ENCODE results near the gene C21orf58.
A peak's percentile ranks its signal among the peaks of the same experiment; 100 is the strongest.
"Not testable (repeated sequence)": the region's sequence is repeated elsewhere in the genome, so short reads cannot be mapped to it uniquely, and the experiment has no call there.

The C21orf58 gene

DNA sequence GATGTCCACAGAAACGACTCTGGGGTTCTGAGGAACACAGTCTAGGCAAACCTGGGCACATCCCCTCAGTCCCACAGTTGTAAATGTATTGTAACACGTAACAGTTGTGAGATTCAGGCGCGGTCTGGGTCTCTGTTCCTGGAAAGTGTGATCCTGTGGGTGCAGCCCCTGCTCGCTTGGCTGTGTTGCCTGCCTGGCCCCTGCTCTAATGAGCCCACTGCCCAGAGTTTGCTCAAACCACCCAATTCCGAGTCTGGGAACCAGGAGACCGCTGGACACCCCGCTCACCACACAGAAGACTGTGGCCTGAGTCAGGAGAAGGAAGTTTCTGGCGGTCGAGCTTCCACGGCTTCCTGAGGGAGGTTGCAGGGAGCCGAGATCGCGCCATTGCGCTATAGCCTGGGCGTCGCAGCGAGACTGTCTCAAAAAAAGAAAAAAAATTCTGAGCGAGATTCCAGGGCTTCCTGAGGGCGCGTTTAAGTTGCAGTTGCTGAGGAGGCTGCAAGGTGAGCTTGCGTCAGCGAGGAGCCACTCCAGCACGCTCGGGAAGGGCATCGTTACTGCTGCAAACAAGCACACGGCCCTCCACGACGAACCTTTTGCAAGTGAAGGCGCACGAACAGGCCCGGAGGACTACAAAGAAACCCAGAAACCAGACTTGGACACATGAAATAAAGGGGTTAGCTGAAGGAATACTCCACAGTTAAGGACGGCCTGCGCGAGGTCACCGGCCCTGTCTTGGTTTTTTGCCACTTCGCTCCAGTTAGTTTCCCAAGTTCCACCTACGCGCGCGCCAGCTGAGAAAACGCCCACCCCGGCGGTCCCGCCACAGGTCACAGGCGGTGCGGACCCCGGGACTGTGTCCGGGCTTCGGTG lies 1.1 kb downstream of the C21orf58 start:
- peak; percentile 14 for DNase-seq

DNA sequence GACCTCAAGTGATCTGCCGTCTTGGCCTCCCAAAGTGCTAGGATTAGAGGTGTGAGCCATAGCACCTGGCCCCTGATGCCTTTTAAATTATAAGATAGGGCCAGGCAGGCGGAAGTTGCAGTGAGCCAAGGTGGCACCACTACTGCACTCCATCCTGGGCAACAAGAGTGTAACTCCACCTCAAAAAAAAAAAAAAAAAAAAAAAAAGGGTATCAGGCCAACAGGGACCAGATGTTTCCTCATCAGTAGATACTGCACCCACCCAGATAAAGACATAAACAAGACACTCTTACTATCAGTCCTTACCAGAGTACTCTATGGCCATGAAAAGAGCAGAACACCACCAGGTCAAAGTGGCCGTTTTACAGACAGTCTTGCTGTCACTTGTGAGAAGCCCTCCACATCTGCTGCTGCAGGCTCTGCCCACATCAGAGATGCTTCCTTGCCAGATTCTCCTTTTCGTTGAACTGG lies 3.3 kb downstream of the C21orf58 start:
- no peak for DNase-seq

DNA sequence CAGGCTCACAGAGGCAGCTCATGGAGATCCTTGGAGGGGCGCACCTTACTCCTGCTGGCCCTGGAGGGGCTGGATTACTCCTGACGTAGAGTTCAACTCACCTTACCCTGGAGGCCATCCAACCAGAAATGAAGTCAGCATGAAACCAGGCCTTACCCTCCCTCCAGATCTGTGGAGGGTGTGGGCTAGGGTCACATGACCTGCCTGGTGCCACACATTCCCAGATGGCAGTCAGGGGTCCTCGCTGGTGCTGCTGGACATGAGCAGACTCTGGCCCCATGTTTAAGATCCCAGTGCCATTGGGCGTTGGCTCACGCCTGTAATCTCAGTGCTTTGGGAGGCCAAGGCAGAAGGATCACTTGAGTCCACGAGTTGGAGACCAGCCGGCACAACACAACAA lies 4.5 kb downstream of the C21orf58 start:
- no peak for DNase-seq

DNA sequence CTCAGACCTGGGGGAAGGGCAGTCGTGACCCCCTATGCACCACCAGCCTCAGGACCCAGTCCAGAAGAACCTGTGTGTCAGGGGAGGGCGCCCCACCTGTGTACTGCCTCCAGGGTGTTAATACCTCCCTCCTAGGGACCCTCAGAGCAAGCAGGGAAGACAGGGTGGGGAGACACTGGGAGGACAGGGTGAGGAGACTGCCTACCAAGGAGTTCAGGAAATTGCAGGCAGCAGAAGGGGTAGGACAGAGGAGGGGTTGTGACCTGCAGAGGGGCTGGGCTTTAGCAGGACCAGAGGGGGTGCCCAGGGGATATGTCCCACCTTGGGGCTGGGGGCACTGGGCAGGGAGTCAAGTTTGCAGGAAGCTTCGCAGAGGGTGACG lies 5.2 kb downstream of the C21orf58 start:
- DNase-seq, result no peak

DNA sequence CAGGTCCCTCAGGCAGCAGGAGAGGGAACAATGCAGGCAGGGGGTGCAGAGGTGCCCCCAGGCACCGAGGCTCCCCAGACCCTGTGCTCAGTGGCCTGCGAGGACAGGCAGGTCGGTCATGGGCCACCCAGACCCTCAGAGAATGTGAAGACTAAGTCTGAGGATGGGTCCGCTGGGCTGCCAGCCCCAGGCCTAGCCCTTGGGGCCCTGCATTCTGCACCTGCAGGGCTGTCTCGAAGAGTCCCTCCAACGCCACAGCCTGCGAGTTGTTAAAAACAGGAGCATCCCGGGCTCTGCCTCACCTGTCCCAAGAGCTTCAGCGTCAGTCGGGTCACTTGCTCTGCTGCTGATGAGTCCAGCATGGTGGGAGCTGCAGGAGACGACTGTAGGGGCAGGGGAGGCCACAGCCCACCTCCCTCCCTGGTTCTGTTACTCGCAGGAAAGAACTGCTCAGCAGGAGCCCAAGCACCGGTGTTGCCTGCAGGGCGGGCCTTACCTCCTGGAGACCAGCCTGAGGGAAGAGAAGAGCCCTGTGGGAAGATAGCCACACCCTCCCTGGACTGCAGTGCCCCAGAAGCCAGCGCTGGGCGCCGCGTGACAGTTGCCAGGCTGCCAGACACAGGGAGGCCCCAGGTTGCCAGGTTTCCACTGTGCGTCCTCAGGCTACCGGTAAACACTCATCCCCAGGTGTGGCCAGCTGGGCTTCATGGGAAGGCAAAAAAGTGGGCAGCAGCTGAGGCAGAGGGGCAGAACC lies 5.8 kb downstream of the C21orf58 start:
- no peak for DNase-seq

DNA sequence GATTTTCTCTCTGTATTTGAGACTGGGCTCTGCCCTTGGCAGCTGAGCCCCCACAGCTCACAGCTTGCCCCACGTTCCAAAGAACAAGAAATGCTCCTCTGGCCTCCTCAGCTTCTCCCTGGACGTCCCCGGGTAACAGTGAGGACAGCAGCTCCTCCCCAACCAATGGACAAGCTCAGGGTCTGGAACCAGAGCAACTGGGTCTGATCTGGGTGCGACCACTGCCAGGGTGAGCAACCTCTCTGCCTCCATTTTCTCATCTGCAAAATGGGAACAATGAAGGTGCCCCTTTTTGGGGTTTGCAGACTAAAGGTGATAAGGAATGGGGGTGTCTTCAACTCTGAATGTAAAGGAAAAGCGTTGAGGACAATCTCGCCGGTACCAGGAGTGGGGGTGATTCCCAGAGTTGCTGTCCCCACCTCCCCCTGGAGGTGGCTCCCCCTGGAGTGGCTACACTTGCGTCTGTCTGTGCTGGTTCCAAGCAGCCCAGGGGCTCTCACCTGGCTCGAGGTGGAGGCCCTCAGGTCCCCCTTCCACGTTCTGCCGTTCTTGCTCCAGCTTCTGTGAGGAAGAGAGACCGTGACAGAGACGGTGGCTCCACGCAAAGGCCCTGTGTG lies 6.9 kb downstream of the C21orf58 start:
- DNase-seq, result no peak

DNA sequence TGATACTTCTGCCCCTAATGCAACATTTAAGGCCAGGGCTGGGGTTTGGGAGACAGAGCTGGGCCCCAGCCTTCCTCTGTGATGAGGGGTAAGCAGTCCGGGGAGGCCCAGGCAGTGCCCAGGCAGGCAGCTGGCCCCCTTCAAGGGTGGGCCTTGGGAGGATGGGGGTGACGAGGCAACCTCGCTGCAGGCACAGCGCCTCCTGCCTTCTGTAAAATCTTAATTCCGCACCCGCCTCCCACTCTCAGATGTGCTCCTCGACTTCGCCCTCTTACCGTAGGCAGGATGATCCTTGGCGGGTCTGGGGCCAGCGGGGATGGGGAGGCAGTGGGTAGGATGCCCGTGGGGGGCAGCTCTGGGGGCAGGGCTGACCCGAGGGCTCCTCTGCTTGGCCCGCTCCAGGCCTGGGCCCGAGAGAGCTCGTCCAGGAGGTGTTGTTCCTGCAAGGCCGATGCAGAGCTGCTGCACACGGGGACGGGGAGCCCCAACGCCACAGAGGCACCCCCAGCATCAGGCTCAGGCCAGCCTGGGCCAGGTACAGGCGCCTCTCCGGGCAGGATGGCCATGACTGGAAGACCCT lies 9.1 kb downstream of the C21orf58 start:
- no peak for DNase-seq

DNA sequence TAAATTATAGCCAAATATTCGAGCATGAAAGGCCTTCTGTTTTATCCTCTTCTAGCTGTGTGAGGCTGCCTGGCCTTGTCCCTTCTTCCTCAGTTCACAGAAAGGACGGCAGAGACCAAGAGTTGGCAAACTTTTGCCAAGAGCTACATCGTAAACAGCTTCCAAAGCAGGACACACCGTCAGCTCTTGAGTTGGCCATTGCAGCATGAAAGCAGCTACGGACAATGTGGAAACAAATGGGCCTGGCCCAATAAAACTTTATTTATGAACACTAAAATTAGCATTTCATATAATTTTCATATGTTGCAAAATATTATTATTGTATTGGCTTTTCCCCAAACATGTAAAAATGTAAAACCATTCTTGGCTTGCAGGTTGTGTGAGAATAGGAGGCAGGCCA lies 10.7 kb downstream of the C21orf58 start:
- no peak for DNase-seq

DNA sequence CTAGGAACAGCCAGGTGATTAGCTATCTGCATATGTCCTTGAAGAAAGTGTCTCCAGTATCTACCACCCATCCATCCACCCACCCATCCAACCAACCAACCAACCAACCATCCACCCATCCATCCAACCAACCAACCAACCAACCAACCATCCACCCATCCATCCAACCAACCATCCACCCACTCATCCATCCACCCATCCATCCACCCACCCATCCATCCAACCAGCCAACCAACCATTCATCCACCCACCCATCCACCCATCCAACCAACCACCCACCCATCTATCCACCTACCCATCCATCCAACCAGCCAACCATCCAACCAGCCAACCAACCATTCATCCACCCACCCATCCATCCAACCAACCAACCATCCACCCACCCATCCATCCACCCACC lies 12.1 kb downstream of the C21orf58 start:
- DNase-seq, result no peak

DNA sequence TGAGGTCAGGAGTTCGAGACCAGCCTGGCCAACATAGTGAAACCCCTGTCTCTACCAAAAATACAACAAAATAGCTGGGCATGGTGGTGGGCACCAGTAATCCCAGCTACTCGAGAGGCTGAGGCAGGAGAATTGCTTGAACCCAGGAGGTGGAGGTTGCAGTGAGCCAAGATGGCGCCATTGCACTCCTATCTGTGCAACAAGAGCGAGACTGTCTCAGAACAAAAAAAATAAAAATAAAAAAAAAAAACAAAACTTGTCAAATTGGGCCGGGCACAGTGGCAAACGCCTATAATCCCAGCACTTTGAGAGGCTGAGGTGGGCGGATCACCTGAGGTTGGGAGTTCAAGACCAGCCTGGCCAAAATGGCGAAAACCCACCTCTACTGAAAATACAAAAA lies 13.4 kb downstream of the C21orf58 start:
- DNase-seq, result not testable (repeated sequence)

DNA sequence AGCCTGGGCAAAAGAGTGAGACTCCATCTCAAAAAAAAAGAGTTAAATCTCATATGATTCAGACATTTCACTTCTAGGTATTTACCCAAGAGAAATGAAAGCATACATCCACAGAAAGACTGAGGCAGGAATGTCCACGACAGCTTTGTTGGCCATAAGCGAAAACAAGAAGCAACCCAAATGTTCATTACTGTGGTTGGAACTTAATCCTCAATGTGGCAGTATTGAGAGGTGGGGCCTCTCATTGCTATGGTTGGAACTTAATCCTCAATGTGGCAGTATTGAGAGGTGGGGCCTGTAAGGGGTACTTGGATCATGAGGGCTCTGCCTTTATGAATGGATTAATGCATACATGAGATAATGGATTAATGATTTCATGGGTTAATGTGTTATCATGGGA lies 15.2 kb downstream of the C21orf58 start:
- no peak for DNase-seq

DNA sequence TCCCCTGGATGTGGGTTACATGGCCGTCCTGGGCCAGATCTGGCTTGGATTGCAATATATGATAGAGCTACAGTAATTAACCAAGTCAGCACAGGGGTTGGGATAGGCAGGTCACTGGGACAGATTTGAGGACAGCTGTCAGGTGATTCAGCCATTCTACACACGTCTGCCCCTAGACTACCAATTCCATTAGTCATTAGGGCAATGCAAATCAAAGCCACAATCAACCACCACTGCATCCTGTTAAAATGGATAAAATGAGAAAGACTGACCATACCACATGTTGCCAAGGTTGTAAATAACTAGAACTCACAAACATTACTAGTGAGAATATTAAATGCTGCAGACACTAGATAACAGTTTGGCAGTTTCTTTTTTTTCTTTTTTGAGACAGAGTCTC lies 16.0 kb downstream of the C21orf58 start:
- DNase-seq, result no peak

DNA sequence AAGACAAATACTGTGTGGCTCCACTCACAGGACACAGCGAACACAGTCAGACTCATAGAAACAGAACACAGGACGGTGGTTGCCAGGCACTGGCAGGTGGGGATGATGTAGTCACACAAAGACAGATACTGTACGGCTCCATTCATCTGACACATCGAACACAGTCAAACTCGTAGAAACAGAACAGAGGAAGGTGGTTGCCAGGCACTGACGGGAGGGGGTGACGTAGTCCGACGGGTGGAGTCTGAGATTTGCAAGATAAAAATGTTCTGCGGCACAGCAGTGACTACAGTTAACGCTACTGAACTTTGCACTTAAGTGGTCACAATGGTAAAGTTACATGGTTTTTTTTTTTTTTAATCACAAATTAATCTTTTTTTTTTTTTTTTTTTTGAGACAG lies 18.7 kb downstream of the C21orf58 start:
- DNase-seq, result no peak

DNA sequence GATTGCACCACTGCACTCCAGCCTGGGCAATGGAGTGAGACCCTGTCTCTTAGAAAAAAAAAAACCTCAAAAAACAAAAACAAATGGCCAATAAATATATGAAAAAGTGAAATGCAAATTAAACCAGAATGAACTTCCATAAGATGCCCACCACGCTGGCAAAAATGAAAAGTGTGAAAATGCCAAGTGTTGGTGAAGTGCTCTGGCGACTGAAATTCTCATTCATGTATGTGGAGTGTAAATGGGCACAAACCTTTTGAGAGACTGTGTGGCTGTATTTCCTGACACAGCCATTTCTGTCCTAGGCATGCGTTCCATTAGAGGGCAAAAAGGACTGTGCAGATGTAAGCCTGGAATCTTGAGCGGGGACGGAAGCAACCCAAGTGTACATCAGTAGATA lies 19.2 kb downstream of the C21orf58 start:
- DNase-seq, result no peak

DNA sequence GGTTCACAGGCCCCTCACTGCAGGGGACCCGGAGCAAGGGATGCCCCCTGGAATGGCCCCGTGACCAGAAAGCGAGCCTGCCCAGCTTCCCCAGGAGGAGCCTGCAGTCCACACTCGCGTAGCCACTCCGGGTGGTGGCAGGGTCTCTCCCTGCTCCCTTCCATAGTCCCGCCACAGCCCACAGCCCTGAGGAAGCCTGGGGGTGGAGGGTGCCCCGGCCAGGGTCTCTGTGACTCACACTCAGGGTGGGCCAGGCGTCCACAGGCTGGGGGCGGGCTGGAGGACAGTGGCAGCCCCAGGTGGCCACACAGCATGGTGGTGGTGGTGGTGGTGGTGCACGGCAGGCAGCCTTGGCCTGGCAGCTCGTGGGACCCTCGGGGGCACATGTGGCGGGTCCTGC lies 21.9 kb downstream of the C21orf58 start:
- DNase-seq, result no peak

DNA sequence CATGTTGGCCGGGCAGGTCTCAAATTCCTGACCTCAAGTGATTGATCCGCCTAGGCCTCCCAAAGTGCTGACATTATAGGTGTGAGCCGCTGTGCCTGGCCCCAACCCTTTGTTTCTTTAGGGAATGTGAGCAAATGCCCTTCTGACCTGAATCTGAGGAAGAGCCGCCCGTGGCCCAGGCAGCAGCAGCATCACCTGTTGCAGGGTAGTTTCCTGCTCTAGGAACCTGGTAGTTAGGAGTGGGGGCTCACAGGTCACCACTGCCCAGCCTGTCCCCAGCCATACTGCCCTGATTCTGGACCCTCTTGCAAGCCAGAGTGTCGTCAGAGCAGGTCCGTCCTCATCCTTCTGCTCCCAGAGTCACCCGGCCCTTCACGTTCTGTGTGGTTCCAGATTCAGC lies 24.5 kb downstream of the C21orf58 start:
- DNase-seq, result no peak

DNA sequence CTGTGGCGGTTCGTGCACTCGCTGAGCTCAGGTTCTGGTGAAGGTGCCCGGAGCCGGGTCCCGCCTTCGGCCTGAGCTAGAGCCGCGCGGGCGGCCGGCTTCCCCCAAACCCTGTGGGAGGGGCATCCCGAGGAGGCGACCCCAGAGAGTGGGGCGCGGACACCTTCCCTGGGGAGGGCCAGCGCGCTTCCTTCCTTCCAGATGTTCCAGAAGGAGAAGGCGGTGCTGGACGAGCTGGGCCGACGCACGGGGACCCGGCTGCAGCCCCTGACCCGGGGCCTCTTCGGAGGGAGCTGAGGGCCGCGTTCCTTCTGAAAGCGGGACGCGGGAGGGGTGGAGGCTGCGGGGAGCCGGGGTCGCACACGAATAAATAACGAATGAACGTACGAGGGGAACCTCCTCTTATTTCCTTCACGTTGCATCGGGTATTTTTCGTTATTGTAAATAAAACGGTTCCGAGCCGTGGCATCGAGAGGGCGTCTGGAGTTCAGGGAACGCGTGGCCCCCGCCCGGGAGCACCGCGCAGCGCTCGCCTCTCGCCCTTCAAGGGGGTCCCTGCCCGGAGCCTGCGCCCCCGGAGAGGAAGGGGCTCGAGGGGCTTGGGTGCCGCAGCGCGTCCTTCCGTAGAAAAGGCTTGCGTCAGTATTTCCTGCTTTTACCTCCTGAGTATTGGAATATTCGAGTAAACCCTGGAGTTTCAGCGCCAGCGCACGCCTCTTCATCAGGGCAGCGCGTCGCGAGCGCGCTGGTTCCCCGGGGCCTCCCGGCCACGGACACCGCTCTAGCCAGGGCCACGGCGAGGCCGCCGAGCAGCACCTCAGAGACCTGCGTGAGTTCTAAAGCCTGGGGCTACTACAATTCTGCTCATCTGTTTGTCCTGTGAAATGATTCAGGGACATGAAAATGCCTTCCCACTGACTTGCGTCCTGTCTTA lies 26.1 kb downstream of the C21orf58 start:
- peak; percentile 45 for DNase-seq

DNA sequence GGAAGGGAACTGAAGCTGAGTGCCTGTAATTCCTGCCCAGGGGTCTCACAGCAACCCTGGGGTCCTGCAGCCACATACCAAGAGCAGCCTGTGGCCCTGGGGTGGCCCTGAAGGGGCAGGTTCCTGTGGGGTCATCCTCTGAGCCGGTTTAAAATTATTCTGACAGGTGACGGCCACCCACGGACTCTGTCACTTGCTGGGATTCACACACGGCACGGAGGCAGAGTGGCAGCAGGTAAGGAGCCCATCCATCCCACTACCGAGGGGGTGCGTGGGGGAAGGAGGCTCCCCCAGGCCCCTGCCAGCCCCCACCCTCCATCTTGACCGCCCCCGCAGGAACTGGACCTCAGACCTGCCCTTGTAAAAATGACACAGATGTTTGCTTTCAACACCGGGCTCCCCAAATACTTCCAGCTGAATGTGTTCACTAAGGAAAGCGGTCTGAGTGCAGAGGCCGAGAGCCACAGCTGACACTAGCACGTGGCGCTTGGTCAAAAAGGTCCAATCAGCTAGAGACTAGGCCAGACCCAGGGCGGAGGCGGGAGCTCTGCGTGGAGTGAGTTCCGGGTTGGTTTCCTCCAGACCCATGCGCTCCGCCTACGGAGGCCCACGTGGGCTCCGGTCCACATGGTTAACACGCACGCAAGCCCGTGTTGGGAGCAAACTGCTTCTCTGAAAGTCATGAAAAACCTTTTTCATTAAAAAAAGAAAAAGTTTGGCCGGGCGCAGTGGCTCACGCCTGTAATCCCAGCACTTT lies 27.5 kb downstream of the C21orf58 start:
- peak; percentile 89 for DNase-seq

DNA sequence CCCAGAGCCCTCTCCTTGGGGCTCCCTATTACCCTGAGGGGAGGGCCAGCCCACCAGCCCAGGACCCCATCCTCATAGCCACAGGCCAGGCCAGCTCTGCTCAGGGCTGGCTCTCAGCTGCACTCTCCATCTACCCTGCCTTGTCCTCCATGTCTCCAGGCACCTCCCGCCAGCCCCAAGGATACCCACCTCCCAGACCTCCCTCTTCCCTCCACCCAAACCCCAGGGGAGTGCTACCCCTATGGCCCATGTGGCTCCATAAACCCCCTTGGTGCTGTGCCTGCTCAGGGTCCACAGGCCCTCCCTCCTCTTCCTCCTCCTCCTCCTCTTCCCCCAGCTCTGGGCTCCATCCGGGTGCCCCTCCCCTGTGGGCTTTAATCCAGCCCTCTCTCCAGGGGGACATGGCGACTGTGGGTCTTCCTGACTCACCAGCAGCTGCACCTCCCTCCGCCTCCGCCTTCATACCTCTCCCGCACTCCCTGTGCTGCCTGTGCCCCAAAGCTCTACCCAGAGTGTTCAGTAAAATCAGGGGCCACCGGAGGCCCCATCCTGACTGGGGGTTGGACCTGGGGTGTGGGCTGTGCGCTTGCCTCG lies 28.4 kb downstream of the C21orf58 start:
- peak; percentile 36 for DNase-seq

DNA sequence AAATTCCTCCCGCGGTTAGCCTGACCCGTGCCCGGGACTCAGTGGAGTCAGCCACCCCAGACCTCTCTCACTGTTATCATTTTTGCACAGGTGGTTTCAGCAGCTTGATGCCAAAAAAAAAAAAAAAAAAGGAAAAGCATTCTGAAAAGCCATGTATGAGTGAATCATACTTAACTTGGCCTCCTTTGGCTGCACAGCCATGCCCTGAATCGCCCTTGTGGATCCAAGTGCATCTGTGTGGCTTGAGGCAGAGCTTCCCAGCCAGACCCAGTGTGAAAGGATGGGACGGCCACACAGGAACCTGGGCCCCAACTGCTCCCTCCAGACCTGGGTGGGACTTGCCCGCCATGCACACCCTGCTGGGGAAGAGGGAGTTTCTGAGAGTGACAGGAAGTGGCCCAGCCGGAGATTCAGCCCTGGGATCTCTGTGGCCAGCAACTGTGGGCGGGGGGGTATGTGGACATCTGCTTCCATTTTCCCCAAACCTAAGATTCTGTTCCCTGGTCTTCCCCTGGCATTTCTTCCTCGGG lies 29.0 kb downstream of the C21orf58 start:
- DNase-seq, result no peak

DNA sequence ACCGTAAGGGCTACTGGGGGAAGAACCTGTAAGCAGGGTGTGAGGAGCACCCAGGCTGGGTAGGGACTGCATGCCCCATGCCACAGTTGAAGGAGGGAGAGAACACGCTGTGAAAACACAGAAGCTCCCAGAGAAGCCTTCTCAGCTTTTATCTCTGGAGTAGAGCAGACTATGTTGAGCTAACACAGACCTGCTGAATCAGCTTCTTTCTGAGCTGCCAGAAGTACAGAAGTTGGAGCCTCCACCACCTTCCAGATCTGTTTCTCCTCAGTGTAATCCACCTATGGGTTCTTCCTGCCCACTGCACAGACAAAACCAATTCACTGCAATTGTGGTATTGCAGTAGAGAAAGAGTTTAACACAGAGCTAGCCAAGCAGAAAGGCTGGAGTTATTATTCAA lies 32.1 kb downstream of the C21orf58 start:
- DNase-seq, result no peak

All from NCI-H1092 treated with DMSO at 0.1 percent for 48 hours (cell line).